HG02759 (cell line): ENCODE data around the gene FLT4.

Source experiments
- ATAC-seq: cut with Tn5 transposase; IDR thresholded peaks from one replicate; pipeline ENCODE4 v1.9.1; 2021; ENCODE audit warnings: mild to moderate bottlenecking, moderate library complexity; ENCODE audit not compliant: unreplicated experiment

FLT4 gene

DNA sequence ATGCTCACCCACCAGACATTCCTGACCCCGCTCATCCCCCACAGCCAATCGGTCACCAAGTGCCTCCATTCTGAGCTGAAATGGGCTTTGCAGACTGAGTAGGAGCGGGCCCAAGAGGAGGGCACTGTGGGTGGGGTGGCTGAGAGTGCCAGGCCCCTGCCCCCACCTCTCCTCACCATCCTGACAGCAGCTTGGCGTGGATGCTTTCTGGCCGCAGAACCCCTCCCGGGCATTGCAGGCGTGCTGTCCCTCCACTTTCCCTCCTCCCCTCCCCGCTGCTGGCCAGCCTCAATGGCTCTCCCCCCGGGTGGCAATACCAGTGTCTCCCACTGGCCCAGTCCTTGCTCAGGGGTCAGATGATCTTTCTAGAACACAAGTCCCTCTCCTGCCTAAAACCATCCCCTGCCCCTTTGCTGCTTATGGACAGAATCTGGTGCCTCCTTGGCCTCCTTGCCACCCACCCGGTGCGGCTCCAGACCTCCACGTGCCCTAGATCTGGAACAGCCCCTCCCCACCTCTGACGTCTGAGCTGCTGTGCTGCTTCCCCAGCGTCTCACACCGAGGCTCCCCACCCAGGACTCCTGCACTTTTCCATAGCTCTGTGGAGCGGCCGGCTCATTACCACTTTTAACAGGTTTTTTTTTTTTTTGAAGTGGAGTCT, 6.1 kb downstream of the FLT4 start:
- no peak for ATAC-seq

- ATAC-seq = no peak
Measured at GRCh38 chr5:180642779-180643178, 6.6 kb downstream of the FLT4 start.

GRCh38 chr5:180642181-180642775, 7.1 kb downstream of the FLT4 start:
- no peak for ATAC-seq

DNA sequence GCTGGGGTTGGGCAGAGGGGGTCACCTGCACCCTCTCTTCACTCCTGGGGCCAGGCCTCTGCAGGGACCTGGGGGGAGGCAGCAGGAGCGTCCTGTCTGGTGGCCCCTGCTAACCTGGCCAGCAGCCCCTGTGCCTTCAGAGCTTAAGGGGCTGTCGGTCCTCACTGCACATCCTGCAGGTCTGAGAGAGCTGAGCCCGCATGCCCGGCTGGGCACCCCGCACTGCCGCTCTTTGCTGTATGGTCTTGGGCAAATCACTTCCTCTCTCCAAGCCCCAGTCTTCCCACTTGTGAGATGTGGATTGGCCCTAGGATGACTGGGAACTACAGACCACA, 7.9 kb downstream of the FLT4 start:
- ATAC-seq = no peak

DNA sequence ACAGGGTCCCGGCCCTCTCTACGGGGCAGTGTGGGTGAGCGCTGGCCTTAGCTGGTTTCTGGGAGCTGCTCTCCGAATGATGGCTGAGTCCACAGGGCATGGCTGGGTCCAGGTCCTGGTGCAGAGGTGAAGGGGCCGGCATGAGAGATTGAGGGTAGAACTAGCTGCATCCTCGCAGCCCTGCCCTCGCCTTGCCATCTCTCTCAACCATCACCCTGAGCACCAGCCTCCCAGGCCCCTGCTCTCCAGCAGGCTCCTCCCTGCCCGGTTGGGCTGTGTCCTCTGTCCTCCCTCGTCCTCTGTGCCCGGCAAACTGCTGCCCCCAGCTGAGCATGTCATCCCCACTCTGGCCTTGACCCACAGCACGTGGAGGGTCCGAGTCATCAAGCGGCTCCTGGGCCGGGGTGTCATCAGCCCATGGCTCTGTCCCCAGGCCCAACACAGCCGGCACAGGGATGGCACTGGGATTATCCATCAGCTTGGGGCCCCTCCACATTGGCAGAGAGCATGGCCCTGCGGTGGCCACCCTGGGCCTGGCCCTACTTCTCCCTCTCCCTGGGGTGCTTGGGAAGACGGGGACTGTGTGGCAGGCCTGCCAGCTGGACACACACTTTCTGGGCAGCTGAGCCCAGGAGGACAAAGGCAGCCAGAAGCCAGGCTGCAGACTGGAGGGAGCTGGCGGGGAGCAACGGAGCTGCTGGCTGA, 8.4 kb downstream of the FLT4 start:
- ATAC-seq = no peak

DNA sequence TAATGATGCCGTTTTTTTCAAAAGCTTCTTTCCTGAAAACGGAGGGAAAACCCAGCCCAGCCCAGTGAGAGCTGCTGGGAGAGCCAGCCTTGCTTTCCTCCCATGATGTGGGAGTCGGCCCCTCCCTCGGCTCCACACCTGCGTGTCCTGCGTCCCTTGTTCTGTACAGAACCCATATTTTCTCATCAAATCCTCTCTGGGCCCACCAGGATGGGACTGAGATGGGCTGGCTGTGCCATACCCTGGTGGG, 8.9 kb downstream of the FLT4 start:
- ATAC-seq = no peak

- no peak for ATAC-seq
Measured at GRCh38 chr5:180639741-180640610, 9.4 kb downstream of the FLT4 start.

GRCh38 chr5:180639287-180639686, 10.1 kb downstream of the FLT4 start:
- ATAC-seq = no peak

DNA sequence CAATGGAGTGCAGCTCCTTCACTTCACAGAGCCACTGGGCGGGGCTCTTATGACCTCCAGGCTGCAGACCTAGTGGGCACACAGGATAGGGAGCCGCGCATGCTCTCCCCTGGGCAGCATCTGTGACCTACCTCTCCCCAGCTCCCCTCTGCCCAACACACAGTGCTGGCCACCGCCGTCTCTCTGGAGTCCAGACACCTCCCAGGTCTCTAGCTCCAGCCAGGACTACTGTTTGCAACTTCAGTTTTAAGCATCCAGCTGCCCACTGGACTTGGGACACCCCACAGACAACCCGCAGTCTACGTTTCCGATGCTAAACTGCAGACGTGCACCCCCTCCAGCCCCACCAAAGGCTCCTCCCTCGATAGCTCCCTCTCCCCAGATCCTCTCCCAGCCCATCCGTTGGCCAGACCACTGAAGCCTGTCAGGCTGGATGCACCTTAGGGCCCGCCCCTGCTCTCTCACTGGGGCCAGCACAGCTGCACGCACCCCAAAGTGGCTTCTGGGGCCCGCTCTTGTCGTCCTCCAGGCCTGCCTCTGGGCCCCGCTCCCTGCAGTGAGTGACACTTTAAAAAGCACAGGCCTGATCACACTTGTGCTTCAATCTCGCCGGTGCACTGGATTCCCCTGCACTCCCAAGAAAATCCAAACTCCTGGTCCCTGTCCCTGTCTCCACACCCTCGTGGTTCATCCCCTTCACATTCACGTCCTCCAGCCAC, 11.3 kb downstream of the FLT4 start:
- no peak for ATAC-seq

- ATAC-seq = no peak
Measured at GRCh38 chr5:180636403-180637075, 12.9 kb downstream of the FLT4 start.

DNA sequence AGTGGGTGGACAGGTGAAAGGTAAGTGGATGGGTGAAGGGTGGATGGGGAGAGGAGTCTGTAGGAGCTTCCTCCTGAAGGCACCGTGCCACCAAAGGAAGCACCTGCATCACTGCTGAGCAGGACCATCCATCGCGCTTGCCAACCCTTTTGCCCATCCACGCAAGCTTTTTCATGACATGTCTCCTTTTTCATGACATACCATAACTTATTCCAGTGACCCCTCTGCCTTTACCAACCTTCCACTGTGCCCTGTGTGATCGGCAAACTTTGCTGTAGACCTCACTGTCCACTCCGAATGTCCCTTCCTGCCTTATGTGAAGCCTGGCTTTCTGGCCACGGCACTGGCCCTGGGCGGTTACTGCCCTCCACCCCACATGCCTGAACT, 13.4 kb downstream of the FLT4 start:
- ATAC-seq = no peak

DNA sequence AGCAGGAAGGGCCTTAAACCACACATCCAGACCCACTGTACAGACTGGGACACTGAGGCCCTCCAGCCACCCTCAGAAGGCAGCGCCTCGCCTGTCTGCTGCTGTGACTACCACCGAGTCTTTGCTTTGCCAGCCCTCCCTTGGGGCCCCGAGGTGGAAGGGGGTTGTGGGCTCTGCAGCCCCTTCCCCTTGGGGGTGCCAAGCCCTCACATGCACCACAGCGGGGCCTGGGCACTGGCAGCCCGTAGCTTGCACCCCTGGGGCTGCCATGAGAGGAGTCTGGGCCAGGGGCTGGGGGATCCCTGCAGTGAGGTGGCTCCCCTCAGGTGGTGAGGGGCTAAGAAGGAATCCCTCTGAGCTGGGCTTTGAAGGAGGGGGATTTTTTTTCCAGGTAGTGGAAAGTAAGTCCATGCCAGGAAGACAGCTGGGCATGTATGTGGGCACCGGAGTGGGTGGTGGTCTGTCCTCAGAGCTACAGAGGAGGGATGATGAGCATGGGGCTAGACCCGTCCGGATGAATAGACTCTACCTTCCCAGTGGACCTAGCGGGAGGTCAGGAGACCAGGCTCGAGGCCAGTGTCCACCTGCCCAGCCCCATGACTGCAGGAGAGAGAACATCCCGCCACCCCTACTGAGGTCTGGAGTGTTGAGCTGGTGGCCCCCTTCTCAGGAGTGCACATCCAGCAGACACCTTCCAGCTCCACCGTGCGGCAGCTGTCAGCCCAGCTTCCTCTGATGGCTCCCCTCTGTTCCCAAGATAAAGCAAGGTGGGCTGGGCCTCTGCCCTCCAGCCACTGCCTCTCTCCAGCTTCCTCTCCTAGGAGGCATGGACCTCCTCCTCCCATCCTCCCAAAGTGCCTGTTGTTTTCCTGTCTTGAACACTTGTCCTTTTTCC, 15.9 kb downstream of the FLT4 start:
- no peak for ATAC-seq

- ATAC-seq = no peak
Measured at GRCh38 chr5:180632768-180633167, 16.6 kb downstream of the FLT4 start.

- ATAC-seq = no peak
Measured at GRCh38 chr5:180631549-180632383, 17.6 kb downstream of the FLT4 start.

GRCh38 chr5:180630426-180630825, 19.0 kb downstream of the FLT4 start:
- ATAC-seq = no peak

- no peak for ATAC-seq
Measured at GRCh38 chr5:180629831-180630382, 19.5 kb downstream of the FLT4 start.

DNA sequence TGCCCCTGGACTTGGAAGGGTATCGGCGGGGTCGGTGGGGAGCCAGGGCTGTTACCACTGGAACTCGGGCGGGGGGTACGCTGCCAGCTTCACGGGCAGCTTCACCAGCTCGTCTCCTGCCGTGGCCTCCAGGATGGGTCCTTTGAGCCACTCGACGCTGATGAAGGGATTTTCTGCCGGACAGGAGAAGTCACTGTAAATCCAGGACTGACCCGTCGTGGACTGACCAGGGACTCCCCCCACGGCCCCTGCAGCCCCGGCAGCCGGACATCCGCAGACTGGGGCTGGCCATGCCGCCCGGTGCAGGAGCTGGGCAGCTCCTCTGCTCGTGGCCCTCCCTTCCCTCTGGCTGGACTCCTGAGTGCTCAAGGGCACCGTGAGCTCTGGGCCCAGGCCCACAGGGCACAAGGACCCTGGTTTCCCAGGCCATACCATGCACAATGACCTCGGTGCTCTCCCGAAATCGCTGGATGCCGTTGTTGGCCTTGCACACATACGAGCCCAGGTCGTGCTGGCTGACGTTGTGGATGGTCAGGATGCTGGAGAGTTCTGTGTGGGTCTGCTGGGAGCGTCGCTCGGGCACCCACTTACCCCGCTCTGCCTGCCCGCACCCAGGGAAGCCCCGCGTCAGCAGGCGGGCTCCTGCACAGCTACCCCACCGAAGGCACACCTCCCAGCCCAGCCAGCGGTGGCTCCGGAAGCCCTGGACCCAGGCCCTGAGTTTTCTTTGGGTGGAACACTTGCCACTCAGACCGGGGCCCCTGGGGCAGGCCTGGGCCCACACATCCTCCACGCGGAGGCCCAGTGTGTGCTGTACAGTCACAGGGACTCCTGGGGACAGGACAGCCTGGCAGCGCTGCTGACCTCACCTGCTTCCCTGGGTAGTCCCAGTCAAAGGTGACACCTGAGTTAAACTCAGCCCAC, 20.3 kb downstream of the FLT4 start:
- ATAC-seq = no peak
